SKM-1 treated with dmso at 0.1 percent for 144 hours (cell line): ENCODE measurements around the gene RPL18A.

Experiments
- DNase-seq: peaks from one replicate; lab custom pipeline; 2025; ENCODE audit not compliant: unreplicated experiment; lab: John Stamatoyannopoulos, UW

The RPL18A gene

DNA sequence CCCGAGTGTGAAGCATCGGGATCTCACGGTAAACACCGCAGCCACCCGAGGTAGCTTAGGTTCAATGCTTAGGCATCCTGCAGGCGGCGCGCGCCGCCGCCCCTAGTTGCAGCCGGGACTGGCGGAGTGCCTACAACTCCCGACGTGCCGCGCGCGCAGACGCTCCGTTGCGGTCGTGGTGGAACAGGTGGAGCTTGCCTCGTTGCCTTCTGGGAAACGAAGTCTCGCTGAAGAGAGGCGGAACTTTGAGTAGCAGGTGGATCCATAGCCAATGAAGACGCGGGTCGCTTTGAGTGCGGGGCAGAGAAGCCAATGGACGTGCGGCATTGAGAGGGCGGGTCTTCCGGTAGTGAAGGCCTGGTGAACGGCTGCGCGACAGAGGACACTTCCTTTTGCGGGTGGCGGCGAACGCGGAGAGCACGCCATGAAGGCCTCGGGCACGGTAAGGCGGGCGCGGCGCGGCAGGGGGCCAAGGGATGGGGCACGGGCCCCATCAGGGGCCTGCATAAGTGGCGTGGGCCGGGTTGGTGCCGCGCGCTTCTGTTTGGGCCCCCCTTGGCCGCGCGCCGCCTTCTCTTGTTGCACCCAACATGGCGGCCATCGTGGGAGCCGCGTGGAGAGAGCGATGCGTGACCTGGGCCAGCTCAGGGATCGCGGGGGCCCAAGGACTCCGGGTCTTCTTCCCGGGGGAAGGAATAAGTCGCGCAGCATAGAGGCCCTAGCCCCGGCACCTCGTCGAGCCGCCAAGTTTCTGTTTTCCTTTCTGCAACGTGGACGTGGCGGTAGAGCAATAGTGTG is at the start of gene RPL18A:
Gene RPL18A, plus strand, starts transcription at position 378 of the 798 bp plus-strand sequence. Its CDS starts 47 bp downstream, at position 425.
- DNase-seq: peak; percentile 99

DNA sequence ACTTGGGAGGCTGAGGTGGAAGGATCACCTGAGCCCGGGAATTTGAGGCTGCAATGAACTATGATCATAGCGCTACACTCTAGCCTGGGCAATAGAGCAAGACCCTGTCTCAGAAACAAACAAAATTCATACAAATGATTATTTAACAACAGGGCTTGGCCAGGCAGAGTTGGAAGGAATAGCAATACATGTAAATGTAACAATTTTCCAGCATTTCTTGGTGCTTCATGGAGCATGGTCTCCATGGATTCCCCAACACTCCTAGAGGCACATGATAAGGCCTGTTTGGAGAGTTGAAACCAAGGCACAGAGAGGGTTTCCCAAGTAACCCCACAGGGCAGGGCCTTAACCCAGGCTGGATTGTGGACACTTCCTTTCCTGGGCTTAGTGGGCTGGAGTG is 48.6 kb upstream of the RPL18A start:
- no peak for DNase-seq

DNA sequence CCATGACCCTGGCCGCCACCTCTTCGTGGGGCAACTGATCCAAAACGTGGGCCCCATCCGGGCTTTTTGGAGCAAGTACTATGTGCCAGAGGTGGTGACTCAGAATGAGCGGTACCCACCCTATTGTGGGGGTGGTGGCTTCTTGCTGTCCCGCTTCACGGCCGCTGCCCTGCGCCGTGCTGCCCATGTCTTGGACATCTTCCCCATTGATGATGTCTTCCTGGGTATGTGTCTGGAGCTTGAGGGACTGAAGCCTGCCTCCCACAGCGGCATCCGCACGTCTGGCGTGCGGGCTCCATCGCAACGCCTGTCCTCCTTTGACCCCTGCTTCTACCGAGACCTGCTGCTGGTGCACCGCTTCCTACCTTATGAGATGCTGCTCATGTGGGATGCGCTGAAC is 48.0 kb upstream of the RPL18A start:
- DNase-seq: no peak

DNA sequence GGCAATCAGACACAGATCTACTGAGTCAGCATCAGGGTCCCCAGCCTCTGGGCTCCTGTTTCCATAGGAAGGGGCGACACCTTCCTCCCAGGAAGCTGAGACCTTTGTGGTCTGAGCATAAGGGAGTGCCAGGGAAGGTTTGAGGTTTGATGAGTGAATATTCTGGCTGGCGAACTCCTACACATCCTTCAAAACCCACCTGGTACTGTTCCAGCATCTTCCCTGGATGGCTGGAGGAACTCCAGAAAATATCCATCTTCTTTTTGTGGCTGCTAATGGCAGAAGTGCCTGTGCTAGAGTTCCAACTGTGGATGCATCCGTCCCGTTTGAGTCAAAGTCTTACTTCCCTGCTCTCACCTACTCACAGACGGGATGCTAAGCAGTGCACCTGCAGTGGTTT is 47.6 kb upstream of the RPL18A start:
- no peak for DNase-seq

DNA sequence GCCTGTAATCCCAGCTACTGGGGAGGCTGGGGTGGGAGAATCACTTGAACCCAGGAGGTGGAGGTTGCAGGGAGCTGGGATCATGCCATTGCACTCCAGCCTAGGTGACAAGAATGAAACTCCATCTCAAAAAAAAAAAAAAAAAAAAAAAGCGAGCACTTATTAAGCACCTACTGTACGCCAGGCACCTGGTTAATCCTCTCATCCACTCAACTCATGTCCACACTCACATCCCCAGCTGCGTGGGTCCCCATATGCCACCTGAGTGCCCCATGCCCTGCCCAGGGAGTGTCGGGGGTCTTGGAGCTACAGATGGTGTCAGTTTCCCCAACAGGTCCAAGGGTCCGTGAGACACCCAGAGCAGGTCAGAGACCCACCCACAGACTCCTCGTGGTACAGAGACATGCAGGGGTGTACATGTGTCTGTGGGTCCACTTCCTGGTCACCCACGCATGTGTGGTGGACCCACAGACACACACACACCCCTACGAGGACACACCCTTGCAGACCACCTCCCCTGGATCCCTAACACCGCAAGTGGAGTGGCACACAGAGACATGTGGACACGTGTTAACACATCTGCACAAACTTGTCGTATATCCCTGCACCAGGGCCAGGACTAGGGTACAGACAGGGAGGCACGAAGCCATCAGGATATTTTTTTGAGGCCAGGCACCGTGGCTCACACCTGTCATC is 41.9 kb upstream of the RPL18A start:
- no peak for DNase-seq

DNA sequence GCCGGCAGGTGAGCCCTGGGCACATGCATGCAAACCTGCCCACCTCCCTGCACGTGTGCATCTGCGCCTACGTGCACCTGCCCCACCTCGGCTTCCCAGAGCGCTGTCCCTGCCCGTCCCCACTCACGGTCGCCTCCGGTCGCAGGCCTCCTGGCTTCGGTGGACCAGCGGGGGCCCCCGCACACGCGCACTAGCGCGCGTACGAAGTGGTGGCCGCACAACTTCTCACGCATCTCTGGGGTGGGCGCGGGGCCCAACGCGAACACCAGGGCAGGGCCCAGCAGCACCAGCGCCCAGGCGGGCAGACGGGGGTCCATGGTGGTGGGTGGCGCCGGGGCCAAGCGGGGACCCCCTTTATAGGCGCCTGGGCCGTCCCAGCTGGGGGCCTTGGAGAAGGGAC is 38.5 kb upstream of the RPL18A start, which contains the start of gene INSL3:
Gene INSL3, minus strand, starts transcription at position 330 of the 400 bp plus-strand sequence. Its CDS starts 13 bp downstream, at position 317.
- no peak for DNase-seq

DNA sequence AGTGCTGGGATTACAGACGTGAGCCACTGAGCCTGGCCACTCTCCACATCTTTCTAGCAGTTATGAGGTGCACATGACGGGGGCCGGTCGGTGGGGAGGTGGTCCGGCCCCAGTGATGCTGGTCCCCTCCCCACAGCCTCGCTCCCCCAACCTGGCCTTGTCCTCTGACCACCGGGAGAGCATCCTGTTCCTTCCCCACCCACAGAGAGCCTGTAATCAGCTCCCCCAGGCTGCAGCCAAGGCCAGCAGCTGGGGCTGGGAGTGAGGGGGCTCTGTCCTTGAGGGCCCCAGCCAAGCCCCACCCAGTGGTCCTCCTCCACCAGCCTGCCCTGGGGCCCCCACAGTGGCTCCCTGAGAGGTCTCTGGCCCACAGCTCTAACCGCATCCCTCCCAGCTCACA is 35.4 kb upstream of the RPL18A start:
- DNase-seq: no peak

DNA sequence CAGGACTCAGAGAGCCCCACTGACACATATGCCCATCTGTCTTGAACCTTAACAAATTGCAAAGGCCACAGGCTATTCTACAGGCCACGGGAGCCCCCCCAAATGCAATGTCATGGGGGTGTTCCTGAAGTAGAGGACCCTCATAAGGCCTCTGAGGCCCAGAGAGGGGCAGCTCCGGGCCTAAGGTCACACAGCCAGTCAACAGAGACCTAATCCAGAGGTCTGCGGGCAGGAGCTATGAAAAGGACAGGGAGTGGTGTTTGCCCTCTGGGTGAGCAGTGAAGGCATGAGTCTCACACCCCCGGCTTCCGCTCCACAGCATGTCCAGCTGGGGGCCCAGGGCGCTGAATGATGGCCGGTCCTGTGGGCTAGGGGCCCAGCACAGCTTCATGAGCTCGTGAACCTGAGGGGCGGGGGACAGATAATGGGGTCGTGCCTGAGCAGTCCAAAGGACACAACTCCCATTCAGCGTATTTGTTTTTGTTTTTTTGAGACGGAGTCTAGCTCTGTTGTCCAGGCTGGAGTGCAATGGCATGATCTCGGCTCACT is 33.1 kb upstream of the RPL18A start:
- no peak for DNase-seq

DNA sequence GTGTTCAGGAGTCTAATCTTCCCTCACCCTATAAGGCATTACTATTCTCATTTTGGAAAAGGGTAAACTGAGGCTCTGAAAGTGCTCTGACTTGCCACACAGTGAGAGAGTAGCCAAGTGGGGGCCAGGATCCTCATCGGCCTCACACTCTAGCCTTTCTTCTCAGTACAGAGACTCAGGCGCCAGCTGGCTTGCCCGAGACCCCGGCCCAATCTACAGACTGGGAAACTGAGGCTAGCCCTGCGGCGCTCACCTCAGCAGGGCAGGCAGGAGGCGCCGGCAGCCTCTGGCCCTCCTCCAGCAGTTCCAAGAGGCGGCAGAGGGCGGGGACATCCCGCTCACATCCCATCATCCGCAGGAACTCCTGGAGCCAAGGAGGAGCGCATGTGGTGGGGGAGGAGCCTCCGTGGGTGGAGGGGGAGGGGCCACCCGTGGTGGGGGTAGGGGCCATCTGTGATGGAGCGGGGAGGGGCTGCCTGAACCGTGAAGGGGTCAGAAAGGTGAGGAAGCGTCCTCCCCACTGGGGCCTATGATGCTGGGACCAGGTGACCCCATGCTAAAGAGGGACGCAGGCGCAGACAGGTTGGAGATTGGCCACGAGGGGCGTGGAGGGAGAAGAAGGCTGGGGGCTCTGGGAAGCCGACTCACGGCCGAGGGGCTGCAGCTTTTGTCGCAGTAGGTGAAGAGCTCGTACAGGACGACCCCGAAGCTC is 29.7 kb upstream of the RPL18A start:
- no peak for DNase-seq

DNA sequence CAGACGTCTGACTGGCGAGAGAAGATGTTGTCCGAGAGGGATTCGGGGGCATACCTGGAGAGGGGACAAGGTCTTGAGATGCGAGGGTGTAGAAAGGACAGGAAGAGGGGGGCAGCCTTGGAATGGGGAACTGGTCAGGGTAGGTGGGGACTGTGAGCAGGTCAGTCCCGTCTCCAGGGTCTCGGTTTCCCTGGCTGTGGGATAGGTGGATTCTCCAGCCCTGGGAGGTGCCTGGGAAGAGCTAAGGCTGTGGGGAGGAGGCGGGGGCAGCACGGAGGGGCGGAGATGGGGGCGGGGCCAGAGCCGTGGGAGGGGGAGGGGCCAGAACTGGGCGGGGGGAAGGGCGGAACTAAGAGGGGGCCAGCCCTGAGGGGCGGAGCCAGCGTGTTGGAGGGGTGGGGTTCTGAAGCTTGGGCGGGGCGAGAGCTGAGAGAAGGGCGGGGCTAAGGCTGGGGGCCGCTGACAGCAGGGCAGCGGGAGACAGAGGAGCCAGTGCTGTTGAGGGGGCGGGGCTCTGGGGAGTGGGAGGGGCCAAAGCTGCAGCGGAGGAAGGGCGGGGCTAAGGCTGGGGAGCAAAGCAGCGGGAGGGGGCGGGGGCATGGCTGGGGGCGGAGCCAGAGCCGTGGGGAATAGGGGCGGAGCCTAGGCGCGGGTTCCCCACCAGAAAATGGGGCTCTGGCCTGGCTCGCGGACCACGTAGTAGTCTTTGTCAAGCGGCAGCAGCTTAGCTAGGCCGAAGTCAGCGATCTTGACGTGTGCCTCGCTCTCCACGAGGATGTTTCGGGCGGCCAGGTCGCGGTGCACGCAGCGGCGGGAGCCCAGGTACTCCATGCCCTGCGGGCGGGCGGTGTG is 28.9 kb upstream of the RPL18A start:
- DNase-seq: no peak

DNA sequence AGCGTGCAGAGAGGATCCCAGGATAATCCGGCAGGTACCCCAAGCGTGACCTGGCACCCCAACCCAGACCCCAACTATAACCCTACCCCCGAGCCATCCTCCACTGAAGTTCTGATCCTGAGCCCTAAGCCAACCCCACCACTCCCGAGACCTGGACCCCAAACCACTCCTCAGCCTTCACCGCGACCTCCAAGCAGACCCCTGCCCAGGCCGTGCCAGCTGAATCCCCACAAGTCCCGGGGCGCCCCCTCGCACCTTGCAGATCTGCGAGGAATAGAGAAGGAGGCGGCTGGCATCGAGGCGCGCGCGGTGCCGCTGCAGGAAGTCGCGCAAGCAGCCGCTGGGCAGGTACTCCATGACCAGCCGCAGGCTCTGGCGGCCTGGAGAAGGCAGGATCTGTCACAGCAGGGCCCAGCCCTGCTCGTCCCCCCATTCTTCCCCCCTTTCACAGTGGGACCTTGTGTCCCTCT is 28.3 kb upstream of the RPL18A start:
- no peak for DNase-seq

DNA sequence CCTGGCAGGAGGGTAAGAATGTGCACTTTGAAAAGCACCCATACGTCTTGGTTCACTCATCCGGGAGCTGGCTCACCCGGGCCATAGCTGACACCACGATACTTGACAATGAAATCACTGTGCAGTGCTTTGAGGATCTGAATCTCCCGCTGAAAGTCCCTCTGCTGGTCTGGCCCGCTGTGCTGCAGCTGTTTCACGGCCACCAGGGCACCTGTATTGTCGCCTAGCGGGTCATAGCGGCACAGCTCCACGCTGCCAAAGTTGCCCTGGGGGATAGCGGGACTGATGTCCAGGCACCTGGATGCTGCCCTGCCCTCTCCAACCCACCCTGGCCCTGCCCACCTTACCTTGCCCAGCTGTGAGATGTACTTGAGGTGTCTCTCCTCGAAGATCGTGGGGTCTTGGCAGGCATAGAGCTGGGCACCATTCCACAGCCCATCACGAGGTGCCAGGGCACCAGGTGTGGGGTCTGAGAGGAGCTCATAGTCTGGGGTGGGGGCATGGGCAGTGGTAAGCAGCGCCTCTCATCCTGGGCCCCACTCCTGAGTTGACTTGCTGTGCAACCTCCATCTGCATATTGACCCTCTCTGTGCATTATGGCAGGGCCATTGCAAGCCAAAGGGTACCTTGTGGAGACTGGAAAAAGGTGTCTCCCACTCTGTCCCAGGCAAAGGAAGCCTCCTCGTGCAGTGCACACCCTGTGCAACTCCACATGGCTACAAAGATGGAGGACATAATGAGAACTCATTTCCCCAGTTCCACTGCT is 27.1 kb upstream of the RPL18A start:
- no peak for DNase-seq

DNA sequence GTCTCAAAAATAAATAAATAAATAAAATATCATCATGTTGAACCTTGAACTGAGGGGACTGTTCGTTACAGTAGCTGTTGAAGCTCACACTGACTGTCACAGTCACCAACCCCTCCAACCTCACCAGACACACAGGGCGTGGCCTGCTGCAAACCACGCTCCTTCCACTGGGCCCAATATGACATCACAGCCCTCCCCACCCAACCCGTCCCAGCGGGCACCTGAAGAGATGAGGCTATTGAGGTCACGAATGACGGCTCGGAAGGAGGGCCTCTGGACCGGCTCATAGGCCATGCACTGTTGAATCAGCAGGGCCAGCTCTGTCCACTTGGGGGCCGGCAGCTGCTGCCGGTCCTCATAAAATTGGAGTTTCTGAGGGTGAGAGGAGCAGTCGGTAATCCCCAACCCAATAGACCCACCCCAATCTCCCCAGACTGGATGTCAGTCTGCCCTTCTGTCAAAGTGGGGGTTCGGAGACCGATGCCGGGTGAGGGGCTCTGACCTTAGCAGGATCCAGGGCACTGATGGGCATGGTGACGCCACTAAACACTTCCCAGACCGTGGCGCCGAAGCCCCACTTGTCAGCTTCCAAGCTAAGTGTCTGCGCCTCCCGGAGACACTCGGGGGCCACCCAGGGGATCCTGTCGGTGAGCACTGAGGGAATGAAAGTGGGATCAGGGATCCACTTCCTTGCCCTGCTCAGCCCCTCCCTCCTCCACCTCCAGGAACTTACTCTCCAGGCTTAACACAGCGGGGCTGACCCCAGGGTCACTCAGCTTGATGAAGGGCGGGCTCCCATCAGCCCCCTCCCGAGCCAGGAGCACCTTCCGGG is 25.1 kb upstream of the RPL18A start:
- DNase-seq: no peak

DNA sequence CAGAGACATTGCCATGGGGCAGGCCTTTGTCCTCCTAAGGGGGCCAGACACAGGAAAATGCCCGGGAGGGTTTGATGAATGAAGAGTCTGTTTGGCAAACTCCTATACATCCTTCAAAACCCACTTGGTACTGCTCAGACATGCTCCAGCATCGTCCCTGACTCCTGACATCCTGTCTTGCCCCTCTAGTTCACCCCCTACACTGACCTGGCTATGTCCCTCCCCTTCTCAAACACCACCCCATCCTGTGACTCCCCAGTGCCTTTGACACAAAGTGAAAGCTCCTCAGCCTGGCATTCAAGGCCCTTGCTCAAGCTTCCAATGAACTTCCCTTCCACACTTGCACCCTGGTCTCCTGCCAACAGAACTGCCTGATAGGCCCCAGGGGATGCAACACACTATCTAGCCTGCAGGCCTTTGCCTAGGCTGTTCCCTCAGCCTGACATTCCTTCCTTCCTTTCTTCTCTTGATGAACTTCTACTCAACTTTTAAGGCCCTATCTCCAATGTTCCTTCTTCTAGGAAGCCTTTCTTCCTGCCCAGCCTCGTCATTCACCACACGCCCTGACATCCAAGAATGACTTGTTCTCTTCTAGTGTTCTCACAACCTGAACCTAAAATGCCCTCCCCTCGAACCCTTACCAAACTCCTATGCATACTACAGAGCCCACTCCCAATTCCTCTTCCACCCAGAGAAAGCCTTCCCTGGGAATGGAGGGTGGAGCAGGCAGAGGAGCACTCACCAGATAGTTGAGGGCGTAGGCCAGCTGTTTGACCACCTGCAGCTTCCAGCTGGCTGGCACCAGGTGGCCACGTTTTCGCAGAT is 24.3 kb upstream of the RPL18A start:
- no peak for DNase-seq

DNA sequence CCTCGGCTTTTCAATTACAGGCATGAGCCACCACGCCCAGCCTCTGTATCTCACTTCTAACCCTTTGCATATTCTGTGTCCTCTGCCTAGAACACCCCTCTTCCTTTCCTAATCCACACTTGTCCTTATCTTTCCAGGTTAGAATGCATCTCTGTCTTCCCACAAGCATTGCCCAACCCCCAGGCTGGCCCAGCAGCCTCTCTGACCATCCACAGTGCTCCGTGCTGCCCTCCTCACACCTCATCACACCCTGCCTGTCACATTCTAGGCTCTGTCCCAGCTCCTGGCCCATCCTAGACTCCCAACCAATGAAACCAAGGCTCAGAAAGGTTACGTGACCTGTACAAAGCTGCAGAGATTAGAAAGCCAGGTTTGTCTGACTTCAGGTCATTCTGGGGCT is 23.2 kb upstream of the RPL18A start:
- DNase-seq: no peak

DNA sequence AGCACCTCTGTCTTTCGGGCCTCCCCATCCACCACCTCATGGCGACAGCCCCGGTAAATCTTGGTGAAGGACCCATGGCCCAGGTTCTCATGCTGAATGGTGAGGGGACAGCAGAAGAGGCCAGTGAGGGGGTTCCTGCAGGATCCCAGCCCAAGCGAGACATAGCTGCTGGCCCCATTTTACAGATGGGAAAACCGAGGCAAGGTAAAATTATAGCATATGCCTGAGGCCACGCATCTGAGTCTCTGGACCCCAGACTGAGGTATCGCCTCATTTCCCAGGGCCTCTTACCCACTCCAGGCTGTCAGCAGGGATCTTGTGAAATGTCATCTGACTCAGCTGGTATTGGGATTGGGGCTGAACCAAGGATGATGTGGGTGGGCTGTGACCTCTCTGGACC is 21.7 kb upstream of the RPL18A start:
- no peak for DNase-seq

DNA sequence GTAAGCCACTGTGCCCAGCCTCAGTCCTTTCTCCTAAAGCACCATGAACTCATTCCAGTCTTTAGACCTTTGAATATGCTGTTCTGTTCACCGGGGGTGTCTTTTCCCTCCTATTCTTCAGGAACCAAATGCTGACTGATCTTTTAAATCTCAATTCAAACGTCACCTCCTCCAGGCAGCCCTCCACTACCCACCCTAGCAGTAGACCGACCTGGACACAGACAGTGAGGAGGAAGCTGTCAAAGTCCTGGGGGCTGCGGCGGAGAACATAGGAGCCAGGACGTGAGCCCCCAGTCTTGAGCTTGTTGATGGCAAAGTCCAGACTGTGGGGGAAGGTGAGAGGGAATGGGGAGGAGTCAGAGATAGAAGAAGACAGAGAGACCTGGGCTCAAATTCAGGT is 19.7 kb upstream of the RPL18A start:
- DNase-seq: no peak

DNA sequence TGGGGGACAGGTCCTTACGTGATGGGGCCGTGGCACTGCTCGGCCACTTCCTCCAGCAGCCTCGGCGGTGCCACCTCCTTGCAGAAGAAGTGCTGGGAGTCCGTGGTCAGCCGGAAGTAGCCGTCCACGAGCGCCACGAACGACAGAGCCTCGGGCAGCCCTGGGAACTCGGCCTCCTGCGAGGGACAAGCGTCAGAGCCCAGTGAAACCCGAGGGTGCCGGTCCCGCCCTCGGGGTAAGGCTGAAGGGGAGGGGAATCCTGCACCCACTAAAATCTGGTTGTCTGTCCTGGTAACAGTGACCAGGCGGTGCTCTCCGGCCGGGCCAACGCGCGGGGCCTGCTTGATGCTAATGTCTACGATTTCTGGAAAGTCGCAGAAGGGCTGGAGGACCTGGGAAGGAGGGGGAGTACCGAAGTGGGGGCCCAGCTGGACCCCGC is 18.3 kb upstream of the RPL18A start:
- DNase-seq: no peak
